Lung (tissue), 12 donors: Measurements from ENCODE around the gene TRPM3. TPM values are rescaled to one million over a fixed set of nuclear protein-coding genes. Genes with fewer than 3 reads are reported as not detected.

Experiments
- ATAC-seq: fragments of 200-7000 bp; cut with Tn5 transposase; one replicate; pipeline ENCODE4 v1.9.1; 2020; ENCODE audit warnings: moderate number of reproducible peaks; ENCODE audit not compliant: insufficient read depth, low FRiP score
- DNase-seq, 3 donors: peaks; one replicate each; pipeline ENCODE4 v3.0.0-alpha.2; 2013 to 2017
- H3K27ac ChIP-seq, 2 donors: one replicate each; pipeline ENCODE4 v1.5.1; 2013; ENCODE audit warnings: mild to moderate bottlenecking in 2 of 2, moderate library complexity in 2 of 2, control low read depth in 1 of 2, inconsistent platforms in 1 of 2, low read depth in 1 of 2, low read length in 1 of 2
- H3K27me3 ChIP-seq, 3 donors: one replicate each; pipeline ENCODE4 v1.5.1; 2013; ENCODE audit warnings: low read length in 2 of 3; ENCODE audit not compliant: control insufficient read depth in 3 of 3, insufficient read depth in 3 of 3
- H3K36me3 ChIP-seq, 4 donors: one replicate each; pipeline ENCODE4 v1.5.1; 2013; ENCODE audit warnings: low read length in 4 of 4, mild to moderate bottlenecking in 1 of 4, moderate library complexity in 1 of 4; ENCODE audit not compliant: control insufficient read depth in 4 of 4, insufficient read depth in 4 of 4
- H3K4me1 ChIP-seq, 5 donors: one replicate each; pipeline ENCODE4 v1.5.1; 2013; ENCODE audit warnings: low read length in 5 of 5, mild to moderate bottlenecking in 2 of 5, moderate library complexity in 1 of 5; ENCODE audit not compliant: control insufficient read depth in 5 of 5, insufficient read depth in 5 of 5
- H3K4me3 ChIP-seq: one replicate; pipeline ENCODE4 v1.5.1; 2013; ENCODE audit warnings: mild to moderate bottlenecking, control low read depth, moderate library complexity
- H3K9ac ChIP-seq, 2 donors: one replicate each; pipeline ENCODE4 v1.5.1; 2013; ENCODE audit warnings: low read length in 2 of 2, control low read depth in 1 of 2; ENCODE audit not compliant: insufficient read depth in 1 of 2
- H3K9me3 ChIP-seq, 4 donors: one replicate each; pipeline ENCODE4 v1.5.1; 2013; ENCODE audit warnings: low read length in 3 of 4, mild to moderate bottlenecking in 1 of 4, moderate library complexity in 1 of 4; ENCODE audit not compliant: control insufficient read depth in 4 of 4, insufficient read depth in 3 of 4
- WGBS, 2 donors: extraction: QIAGEN DNeasy Blood & Tissue Kit; methylation state at CpG; one replicate each; pipeline ENCODE4 v1.1.7; 2013; 5-methylcytosine and 5-hydroxymethylcytosine counted together
- polyA plus RNA-seq, 2 donors: library from polyadenylated mRNA; stranded (reverse); fragments of 200-250 nt; gene quantifications; one replicate each; pipeline ENCODE4 v1.2.1, GENCODE V29; 2013
- total RNA-seq, 2 donors: library from RNA; depleted of rRNA in 1 of 2; stranded (reverse); fragments of >200 nt in 1 of 2; gene quantifications; one replicate each; pipeline ENCODE4 v1.2.1, GENCODE V29; 2014 to 2021
- TF ChIP-seq, protein P1 (sequence below): IDR thresholded peaks from 2 replicates; pipeline ENCODE4 v1.5.1; 2012; ENCODE audit warnings: mild to moderate bottlenecking; ENCODE audit errors: control extremely low read depth, extremely low read depth
- donor health status: control.
- donor health status: control.
- donor health status: Bipolar disorder and iron deficiency.
- donor health status: healthy.
- donor health status: DM: yes; HTN: yes; CAD: no.

The TRPM3 gene
- total and polyA plus RNA-seq, 4 donors = 0.02 to 1.4 (median 0.49) TPM; not detected in 1

GRCh38 chr9:70760228-70760627, 361.2 kb downstream of the TRPM3 start:
- 82 to 88% methylated on average over 8 of the region's 8 CpGs for WGBS, 2 donors
- TF ChIP-seq, protein P1, sequence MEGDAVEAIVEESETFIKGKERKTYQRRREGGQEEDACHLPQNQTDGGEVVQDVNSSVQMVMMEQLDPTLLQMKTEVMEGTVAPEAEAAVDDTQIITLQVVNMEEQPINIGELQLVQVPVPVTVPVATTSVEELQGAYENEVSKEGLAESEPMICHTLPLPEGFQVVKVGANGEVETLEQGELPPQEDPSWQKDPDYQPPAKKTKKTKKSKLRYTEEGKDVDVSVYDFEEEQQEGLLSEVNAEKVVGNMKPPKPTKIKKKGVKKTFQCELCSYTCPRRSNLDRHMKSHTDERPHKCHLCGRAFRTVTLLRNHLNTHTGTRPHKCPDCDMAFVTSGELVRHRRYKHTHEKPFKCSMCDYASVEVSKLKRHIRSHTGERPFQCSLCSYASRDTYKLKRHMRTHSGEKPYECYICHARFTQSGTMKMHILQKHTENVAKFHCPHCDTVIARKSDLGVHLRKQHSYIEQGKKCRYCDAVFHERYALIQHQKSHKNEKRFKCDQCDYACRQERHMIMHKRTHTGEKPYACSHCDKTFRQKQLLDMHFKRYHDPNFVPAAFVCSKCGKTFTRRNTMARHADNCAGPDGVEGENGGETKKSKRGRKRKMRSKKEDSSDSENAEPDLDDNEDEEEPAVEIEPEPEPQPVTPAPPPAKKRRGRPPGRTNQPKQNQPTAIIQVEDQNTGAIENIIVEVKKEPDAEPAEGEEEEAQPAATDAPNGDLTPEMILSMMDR = no peak
- H3K4me1 ChIP-seq = no peaks in the 10 kb centered on the region
- DNase-seq = no peak
- H3K36me3 ChIP-seq = no peaks in the 10 kb centered on the region
- H3K9me3 ChIP-seq = no peaks in the 10 kb centered on the region
- no peak for ATAC-seq
- no peak overlapping the region for H3K27ac ChIP-seq
- H3K4me3 ChIP-seq = no peak overlapping the region
- no peak overlapping the region for H3K9ac ChIP-seq
- no peaks in the 10 kb centered on the region for H3K27me3 ChIP-seq

DNA sequence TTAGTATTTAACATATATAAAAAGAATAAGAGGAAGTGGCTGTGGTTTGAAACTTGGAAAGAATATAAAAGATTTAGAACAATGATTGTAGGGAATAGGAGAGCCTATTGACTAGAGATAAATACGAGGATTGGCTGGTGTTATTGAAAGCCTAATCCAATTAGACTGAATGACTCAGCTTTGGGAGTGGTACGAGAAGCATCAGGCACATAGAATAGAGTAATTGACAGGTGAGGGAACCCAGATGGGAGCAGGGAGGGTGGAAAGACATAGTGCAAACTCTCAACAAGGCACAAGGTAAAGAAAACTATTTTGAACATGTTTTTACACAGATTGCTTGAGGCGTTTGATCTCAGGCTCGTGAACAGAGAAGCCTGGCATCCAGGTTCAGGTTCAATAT, 368.1 kb downstream of the TRPM3 start:
- no peak for ATAC-seq
- Histone ChIP-seq H3K27ac (no peak overlapping the region), H3K36me3 (no peaks in the 10 kb centered on the region), H3K4me3 (no peak overlapping the region), H3K9ac (no peak overlapping the region), H3K4me1 (no peaks in the 10 kb centered on the region), H3K27me3 (no peaks in the 10 kb centered on the region), H3K9me3 (peaks cover 0 to 3% (median 0%) of the 10 kb centered on the region in 4 donors)
- TF ChIP-seq, protein P1 = no peak
- WGBS, 2 donors = 56 to 76% methylated on average over 4 of the region's 4 CpGs
- DNase-seq = no peak

DNA sequence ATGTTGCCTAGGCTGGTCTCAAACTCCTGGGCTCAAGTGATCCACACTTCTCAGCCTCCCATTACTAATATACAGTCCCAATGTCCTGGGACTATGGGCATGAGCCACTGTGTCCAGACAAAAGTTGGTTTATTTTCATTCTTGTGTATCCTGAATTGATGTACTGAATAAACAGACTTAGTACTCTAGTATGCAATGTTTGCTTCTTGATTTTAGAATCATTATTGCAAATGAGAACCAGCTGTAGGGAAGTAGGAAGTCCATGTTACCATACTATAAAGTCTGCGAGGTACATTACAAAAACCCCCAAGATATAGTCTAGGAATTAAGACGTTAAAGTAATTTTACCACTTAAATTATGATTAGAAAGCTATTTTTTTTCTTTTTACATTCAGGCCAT, 372.4 kb downstream of the TRPM3 start:
- ATAC-seq (no peak), DNase-seq (no peak)
- 90 to 93% methylated on average over 2 of the region's 2 CpGs for WGBS, 2 donors
- Histone ChIP-seq H3K36me3 (no peaks in the 10 kb centered on the region), H3K9me3 (peaks cover 0 to 3% (median 0%) of the 10 kb centered on the region in 4 donors), H3K27me3 (no peaks in the 10 kb centered on the region), H3K4me1 (no peaks in the 10 kb centered on the region), H3K4me3 (no peak overlapping the region), H3K9ac (no peak overlapping the region), H3K27ac (no peak overlapping the region)
- TF ChIP-seq, protein P1 = no peak

DNA sequence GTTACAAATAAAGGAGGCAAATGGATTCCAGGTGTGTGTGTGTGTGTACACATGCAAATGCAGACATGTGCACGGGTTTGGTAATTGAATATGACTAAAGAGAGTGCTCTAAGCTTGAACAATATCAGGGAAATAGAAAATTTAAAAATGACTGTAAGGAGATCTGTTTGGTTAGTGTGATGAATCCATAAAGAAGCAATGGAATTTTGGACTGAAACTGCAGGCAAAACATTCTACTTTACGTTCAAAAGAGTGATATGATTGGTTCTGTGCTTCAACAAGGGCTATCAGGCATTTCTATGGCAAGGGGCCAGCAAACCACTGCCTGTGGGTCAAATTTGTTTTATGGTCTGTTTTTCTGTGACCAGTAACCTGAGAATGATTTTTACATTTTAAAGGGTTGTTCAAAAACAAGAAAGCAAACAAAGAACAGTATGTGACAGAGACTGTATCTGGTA, 374.1 kb downstream of the TRPM3 start:
- no peak overlapping the region for H3K4me3 ChIP-seq
- DNase-seq (peak in 1 of 3 donors; percentile 12), ATAC-seq (no peak)
- H3K27me3 ChIP-seq = no peaks in the 10 kb centered on the region
- TF ChIP-seq, protein P1 = no peak
- 35 to 67% methylated on average over 2 of the region's 2 CpGs for WGBS, 2 donors
- H3K36me3 ChIP-seq = no peaks in the 10 kb centered on the region
- no peaks in the 10 kb centered on the region for H3K4me1 ChIP-seq
- H3K27ac ChIP-seq = no peak overlapping the region
- no peak overlapping the region for H3K9ac ChIP-seq
- no peaks in the 10 kb centered on the region for H3K9me3 ChIP-seq
